ENCODE data around the gene ZSCAN9.

Gene ZSCAN9

GRCh38 chr6:28266962-28267694 lies 42.1 kb downstream of the ZSCAN9 start, which contains the start of gene ZSCAN26:
Gene ZSCAN26 (plus strand): TSS chr6:28267143. CDS start chr6:28271920, 4,777 bp downstream.
- Histone ChIP-seq H3K9me3 (replicated peaks in 1 of 11) (no peaks in the 10 kb centered on the region), H4K20me1 (no peaks in the 10 kb centered on the region), H3K27ac (peak within 1 kb of the TSS; percentile 72 to 88 (median 84)), H3K27me3 (no peaks in the 10 kb centered on the region), H3K4me1 (peaks cover 20 to 36% (median 24%) of the 10 kb centered on the region in 10 experiments), H3K9ac (peak within 1 kb of the TSS; percentile 80 to 90 (median 85)), H3K4me3 (peak within 1 kb of the TSS; percentile 68 to 82 (median 74)), H3K4me2 (peak within 1 kb of the TSS; percentile 75 to 95 (median 87)), H3K36me3 (peaks cover 5 to 13% (median 9%) of the 10 kb centered on the region in 11 experiments)
- TF ChIP-seq Cebpa-rat (IDR thresholded peaks at IDR 0.05) = no peak

- no peaks in the 10 kb centered on the region for H3K9me3 ChIP-seq (replicated peaks in 1 of 11)
- peak overlapping the region; percentile 80 to 90 (median 85) for H3K9ac ChIP-seq
- no peaks in the 10 kb centered on the region for H4K20me1 ChIP-seq
- peak overlapping the region; percentile 72 to 88 (median 84); a peak in 19 of 22 replicates for H3K27ac ChIP-seq
- peak overlapping the region; percentile 75 to 95 (median 87) for H3K4me2 ChIP-seq
- no peak for TF ChIP-seq Cebpa-rat (IDR thresholded peaks at IDR 0.05)
- H3K4me3 ChIP-seq = peak overlapping the region; percentile 68 to 82 (median 74)
- H3K27me3 ChIP-seq = no peaks in the 10 kb centered on the region
- H3K36me3 ChIP-seq = peaks cover 11 to 18% (median 14%) of the 10 kb centered on the region in 11 experiments
- H3K4me1 ChIP-seq = peaks cover 20 to 36% (median 24%) of the 10 kb centered on the region in 10 experiments
These were observed 42.6 kb downstream of the ZSCAN9 start for GRCh38 chr6:28267695-28268059.

- peak overlapping the region in 2 of 11 experiments; percentile 33 to 39; a peak in 2 of 22 replicates for H3K27ac ChIP-seq
- no peaks in the 10 kb centered on the region for H3K9me3 ChIP-seq (replicated peaks in 1 of 11)
- H3K4me1 ChIP-seq = peaks cover 18 to 53% (median 23%) of the 10 kb centered on the region in 10 experiments
- H4K20me1 ChIP-seq = no peaks in the 10 kb centered on the region
- peak overlapping the region in 5 of 11 experiments; percentile 7 to 56 (median 32); a peak in 8 of 22 replicates for H3K4me2 ChIP-seq
- H3K36me3 ChIP-seq = peaks cover 29 to 36% (median 32%) of the 10 kb centered on the region in 11 experiments
- no peak overlapping the region for H3K9ac ChIP-seq
- TF ChIP-seq Cebpa-rat (IDR thresholded peaks at IDR 0.05) = no peak
- H3K27me3 ChIP-seq = no peaks in the 10 kb centered on the region
- H3K4me3 ChIP-seq = no peak overlapping the region
These were observed 44.4 kb downstream of the ZSCAN9 start for GRCh38 chr6:28269492-28269891.

- no peaks in the 10 kb centered on the region for H4K20me1 ChIP-seq
- H3K4me3 ChIP-seq = no peak overlapping the region
- H3K9me3 ChIP-seq (replicated peaks in 1 of 11) = no peaks in the 10 kb centered on the region
- H3K36me3 ChIP-seq = peaks cover 56 to 69% (median 66%) of the 10 kb centered on the region in 11 experiments
- peaks cover 0 to 24% (median 0%) of the 10 kb centered on the region in 10 experiments; a peak in 6 of 20 replicates for H3K4me1 ChIP-seq
- H3K27me3 ChIP-seq = peaks cover 0 to 3% (median under 1%) of the 10 kb centered on the region in 11 experiments; a peak in 4 of 22 replicates
- no peak for TF ChIP-seq Cebpa-rat (IDR thresholded peaks at IDR 0.05)
- no peak overlapping the region for H3K27ac ChIP-seq
- no peak overlapping the region for H3K4me2 ChIP-seq
- H3K9ac ChIP-seq = 0 out of 22 replicates have a peak overlapping the region, but pooled peaks of 1 of the 11 experiments have one; percentile 12
These were observed 49.8 kb downstream of the ZSCAN9 start for GRCh38 chr6:28274888-28275287.

GRCh38 chr6:28277746-28278145 lies 52.7 kb downstream of the ZSCAN9 start:
- no peaks in the 10 kb centered on the region for H4K20me1 ChIP-seq
- H3K4me2 ChIP-seq = no peak overlapping the region
- H3K27me3 ChIP-seq = peaks cover 16 to 32% (median 27%) of the 10 kb centered on the region in 11 experiments
- H3K4me1 ChIP-seq = peaks cover 0 to 32% (median 9%) of the 10 kb centered on the region in 10 experiments; a peak in 8 of 20 replicates
- no peak for TF ChIP-seq Cebpa-rat (IDR thresholded peaks at IDR 0.05)
- no peak overlapping the region for H3K9ac ChIP-seq
- no peak overlapping the region for H3K27ac ChIP-seq
- H3K4me3 ChIP-seq = no peak overlapping the region
- H3K9me3 ChIP-seq (replicated peaks in 1 of 11) = peaks cover 0 to 3% (median under 1%) of the 10 kb centered on the region in 11 experiments; a peak in 6 of 22 replicates
- H3K36me3 ChIP-seq = peaks cover 45 to 54% (median 50%) of the 10 kb centered on the region in 11 experiments

- H3K4me3 ChIP-seq = peak overlapping the region; percentile 62 to 74 (median 68)
- peaks cover 16 to 34% (median 27%) of the 10 kb centered on the region in 11 experiments for H3K27me3 ChIP-seq
- H3K9me3 ChIP-seq (replicated peaks in 1 of 11) = peaks cover 0 to 8% (median 4%) of the 10 kb centered on the region in 11 experiments; a peak in 8 of 22 replicates
- H3K36me3 ChIP-seq = peaks cover 19 to 46% (median 38%) of the 10 kb centered on the region in 11 experiments; a peak in 21 of 22 replicates
- H3K4me2 ChIP-seq = peak overlapping the region; percentile 75 to 89 (median 81)
- no peak for TF ChIP-seq Cebpa-rat (IDR thresholded peaks at IDR 0.05)
- H4K20me1 ChIP-seq = no peaks in the 10 kb centered on the region
- peaks cover 0 to 15% (median 8%) of the 10 kb centered on the region in 10 experiments; a peak in 5 of 20 replicates for H3K4me1 ChIP-seq
- no peak overlapping the region for H3K27ac ChIP-seq
- H3K9ac ChIP-seq = peak overlapping the region; percentile 70 to 83 (median 79); a peak in 20 of 22 replicates
These were observed 55.7 kb downstream of the ZSCAN9 start for GRCh38 chr6:28280595-28281287.

- Histone ChIP-seq H3K4me3 (peak within 1 kb of the TSS; percentile 62 to 74 (median 68)), H3K27me3 (peaks cover 16 to 34% (median 27%) of the 10 kb centered on the region in 11 experiments), H3K9me3 (replicated peaks in 1 of 11) (peaks cover 0 to 8% (median 4%) of the 10 kb centered on the region in 11 experiments; a peak in 8 of 22 replicates), H3K4me2 (peak within 1 kb of the TSS; percentile 75 to 89 (median 81)), H3K27ac (peak within 1 kb of the TSS in 10 of 11 experiments; percentile 7 to 62 (median 44); a peak in 11 of 22 replicates), H3K4me1 (peaks cover 0 to 15% (median 8%) of the 10 kb centered on the region in 10 experiments; a peak in 5 of 20 replicates), H3K36me3 (peaks cover 12 to 46% (median 30%) of the 10 kb centered on the region in 11 experiments; a peak in 21 of 22 replicates), H3K9ac (peak within 1 kb of the TSS; percentile 70 to 83 (median 79)), H4K20me1 (no peaks in the 10 kb centered on the region)
- no peak for TF ChIP-seq Cebpa-rat (IDR thresholded peaks at IDR 0.05)
These were observed 56.4 kb downstream of the ZSCAN9 start, which contains the start of gene PGBD1 for GRCh38 chr6:28281288-28282064. Gene PGBD1 (plus strand): TSS chr6:28281572. CDS start chr6:28283814, 2,242 bp downstream.

GRCh38 chr6:28282926-28283325 lies 57.9 kb downstream of the ZSCAN9 start:
- peak overlapping the region in 1 of 11 experiments; percentile 86; a peak in 2 of 22 replicates for H3K4me2 ChIP-seq

More at GRCh38 chr6:28282926-28283325, 57.9 kb downstream of the ZSCAN9 start:
- Histone ChIP-seq H3K36me3 (peaks cover 11 to 46% (median 29%) of the 10 kb centered on the region in 11 experiments; a peak in 19 of 22 replicates), H4K20me1 (no peaks in the 10 kb centered on the region), H3K9ac (no peak overlapping the region), H3K27ac (no peak overlapping the region), H3K4me3 (no peak overlapping the region), H3K9me3 (replicated peaks in 1 of 11) (peaks cover 0 to 8% (median 4%) of the 10 kb centered on the region in 11 experiments; a peak in 8 of 22 replicates), H3K4me1 (peaks cover 0 to 15% (median 8%) of the 10 kb centered on the region in 10 experiments; a peak in 5 of 20 replicates), H3K27me3 (peaks cover 16 to 34% (median 27%) of the 10 kb centered on the region in 11 experiments)
- no peak for TF ChIP-seq Cebpa-rat (IDR thresholded peaks at IDR 0.05)
